Activated CD4-positive, alpha-beta memory T cell treated with anti-CD3 and anti-CD28 coated beads for 36 hours (primary cell): Measurements from ENCODE around the gene ZNF30. TPM values are rescaled to one million over a fixed set of nuclear protein-coding genes. Genes with fewer than 3 reads are reported as not detected.

Experiments
- CTCF ChIA-PET: fragments of 350-600 bp; sonication (Branson Sonifier 250); formaldehyde crosslinking; loops from one replicate; lab custom pipeline; 2021; ENCODE audit warnings: antibody characterized with exemption, inconsistent platforms; lab: Charles Lee
- POLR2A ChIA-PET: fragments of 350-600 bp; sonication (Branson Sonifier 250); formaldehyde crosslinking; loops from one replicate; lab custom pipeline; 2021; ENCODE audit warnings: antibody characterized with exemption; lab: Charles Lee
- DNase-seq: peaks from one replicate; pipeline ENCODE4 v3.0.0-alpha.2; 2020
- H3K27ac Mint-ChIP-seq: one replicate; pipeline ENCODE4 v1.8.0; 2021; ENCODE audit warnings: mixed read lengths
- H3K27me3 Mint-ChIP-seq: one replicate; pipeline ENCODE4 v1.8.0; 2021; ENCODE audit warnings: mixed read lengths
- H3K36me3 Mint-ChIP-seq: one replicate; pipeline ENCODE4 v1.8.0; 2021; ENCODE audit warnings: mixed read lengths
- H3K4me1 Mint-ChIP-seq: one replicate; pipeline ENCODE4 v1.8.0; 2021; ENCODE audit warnings: low read depth, mixed read lengths
- H3K4me3 Mint-ChIP-seq: one replicate; pipeline ENCODE4 v1.8.0; 2021; ENCODE audit warnings: mild to moderate bottlenecking, mixed read lengths
- H3K9me3 Mint-ChIP-seq: one replicate; pipeline ENCODE4 v1.8.0; 2021; ENCODE audit warnings: mixed read lengths
- intact Hi-C: fragments of 100-400 bp; cut with micrococcal nuclease; formaldehyde crosslinking; loops from one replicate; pipeline ENCODE4 v1.15.1; 2023
- total RNA-seq, 2 experiments: library from RNA; stranded (reverse); gene quantifications; one replicate each; pipeline ENCODE4 v1.2.3, GENCODE V29; 2021

ZNF30 gene
- total RNA-seq, 2 experiments from 2014 or later: 3.7 to 4.2 TPM

- Mint-ChIP-seq H3K36me3 (peaks cover 6% of the 10 kb centered on the region), H3K9me3 (no peaks in the 10 kb centered on the region), H3K4me1 (peaks cover 8% of the 10 kb centered on the region), H3K27ac (no peak overlapping the region), H3K4me3 (no peak overlapping the region), H3K27me3 (peaks cover 2% of the 10 kb centered on the region)
- ChIA-PET POLR2A (no interaction called here), CTCF (no interaction called here)
- intact Hi-C loops: loop anchor here (5.0 kb wide), 1 partner anchor 37 kb away; the partner anchor contains the start of gene ZNF792
- DNase-seq: no peak
Measured at GRCh38 chr19:34925278-34925855, 1.3 kb upstream of the ZNF30 start.

GRCh38 chr19:34926361-34926684 lies 380 bp upstream of the ZNF30 start:
- no peak overlapping the region for H3K27ac Mint-ChIP-seq
- H3K4me1 Mint-ChIP-seq: peaks cover 8% of the 10 kb centered on the region
- intact Hi-C loops: loop anchor here (5.0 kb wide), 1 partner anchor 36 kb away; the partner anchor contains the start of gene ZNF792
- CTCF ChIA-PET: interaction anchor here (0.7 to 1.5 kb wide), 4 partner anchors 46 to 118 kb away, joined by 3 to 4 read pairs (median 4); no protein-coding TSS in a partner anchor
- H3K36me3 Mint-ChIP-seq: peaks cover 9% of the 10 kb centered on the region
- H3K27me3 Mint-ChIP-seq: peaks cover 2% of the 10 kb centered on the region
- DNase-seq: no peak
- POLR2A ChIA-PET: interaction anchor here (1.0 to 1.1 kb wide), 2 partner anchors 19 to 249 kb away, joined by 3 to 4 read pairs; partner anchors contain the start of gene ZNF302
- no peaks in the 10 kb centered on the region for H3K9me3 Mint-ChIP-seq
- peak overlapping the region; percentile 89 for H3K4me3 Mint-ChIP-seq

- ChIA-PET CTCF (no interaction called here), POLR2A (no interaction called here)
- Mint-ChIP-seq H3K4me1 (peaks cover 3% of the 10 kb centered on the region), H3K27ac (no peak overlapping the region), H3K27me3 (no peaks in the 10 kb centered on the region), H3K4me3 (no peak overlapping the region), H3K9me3 (peaks cover 4% of the 10 kb centered on the region), H3K36me3 (peaks cover 49% of the 10 kb centered on the region)
- no peak for DNase-seq
- intact Hi-C loops: no loop called here
Measured at GRCh38 chr19:34932494-34932893, 5.8 kb downstream of the ZNF30 start.

- POLR2A ChIA-PET: interaction anchor here (1.1 kb wide), 1 partner anchor 9 kb away, joined by 3 read pairs; the partner anchor contains the start of gene ZNF30
- no peaks in the 10 kb centered on the region for H3K4me1 Mint-ChIP-seq
- H3K27ac Mint-ChIP-seq: no peak overlapping the region
- H3K9me3 Mint-ChIP-seq: peaks cover 19% of the 10 kb centered on the region
- no peak overlapping the region for H3K4me3 Mint-ChIP-seq
- intact Hi-C loops: no loop called here
- H3K27me3 Mint-ChIP-seq: no peaks in the 10 kb centered on the region
- DNase-seq: no peak
- CTCF ChIA-PET: no interaction called here
- peaks cover 58% of the 10 kb centered on the region for H3K36me3 Mint-ChIP-seq
Measured at GRCh38 chr19:34936184-34936583, 9.5 kb downstream of the ZNF30 start.

- no peaks in the 10 kb centered on the region for H3K4me1 Mint-ChIP-seq
- peaks cover 45% of the 10 kb centered on the region for H3K9me3 Mint-ChIP-seq
- ChIA-PET CTCF (no interaction called here), POLR2A (no interaction called here)
- H3K27ac Mint-ChIP-seq: no peak overlapping the region
- no peaks in the 10 kb centered on the region for H3K27me3 Mint-ChIP-seq
- DNase-seq: no peak
- intact Hi-C loops: no loop called here
- H3K4me3 Mint-ChIP-seq: no peak overlapping the region
- H3K36me3 Mint-ChIP-seq: peaks cover 65% of the 10 kb centered on the region
Measured at GRCh38 chr19:34938886-34939285, 12.2 kb downstream of the ZNF30 start.

GRCh38 chr19:34943861-34944573 lies 17.3 kb downstream of the ZNF30 start:
- ChIA-PET POLR2A (no interaction called here), CTCF (no interaction called here)
- Mint-ChIP-seq H3K36me3 (peaks cover 57% of the 10 kb centered on the region), H3K9me3 (peaks cover 77% of the 10 kb centered on the region), H3K27ac (no peak overlapping the region), H3K4me1 (no peaks in the 10 kb centered on the region), H3K4me3 (no peak overlapping the region), H3K27me3 (no peaks in the 10 kb centered on the region)
- intact Hi-C loops: no loop called here
- DNase-seq: no peak

- ChIA-PET POLR2A (interaction anchor here (0.6 kb wide), 1 partner anchor 56 kb away, joined by 3 read pairs; no protein-coding TSS in a partner anchor), CTCF (interaction anchor here (1.1 kb wide), 1 partner anchor 14 kb away, joined by 3 read pairs; no protein-coding TSS in a partner anchor)
- H3K27ac Mint-ChIP-seq: no peak overlapping the region
- no peak overlapping the region for H3K4me3 Mint-ChIP-seq
- no peaks in the 10 kb centered on the region for H3K4me1 Mint-ChIP-seq
- peaks cover 70% of the 10 kb centered on the region for H3K36me3 Mint-ChIP-seq
- intact Hi-C loops: no loop called here
- no peaks in the 10 kb centered on the region for H3K27me3 Mint-ChIP-seq
- H3K9me3 Mint-ChIP-seq: peaks cover 85% of the 10 kb centered on the region
- no peak for DNase-seq
Measured at GRCh38 chr19:34953092-34953491, 26.4 kb downstream of the ZNF30 start.

GRCh38 chr19:34957830-34958751 lies 31.4 kb downstream of the ZNF30 start:
- CTCF ChIA-PET: no interaction called here
- no peak overlapping the region for H3K27ac Mint-ChIP-seq
- POLR2A ChIA-PET: no interaction called here

GRCh38 chr19:34959021-34959420 lies 32.3 kb downstream of the ZNF30 start:
- CTCF ChIA-PET: no interaction called here

More at GRCh38 chr19:34957830-34958751, 31.4 kb downstream of the ZNF30 start:
- intact Hi-C loops: no loop called here
- Mint-ChIP-seq H3K4me3 (no peak overlapping the region), H3K36me3 (peaks cover 90% of the 10 kb centered on the region), H3K27me3 (no peaks in the 10 kb centered on the region), H3K4me1 (peaks cover 22% of the 10 kb centered on the region), H3K9me3 (peaks cover 92% of the 10 kb centered on the region)
- DNase-seq: no peak

GRCh38 chr19:34960103-34960805 lies 33.6 kb downstream of the ZNF30 start:
- no peak overlapping the region for H3K4me3 Mint-ChIP-seq
- H3K4me1 Mint-ChIP-seq: peaks cover 26% of the 10 kb centered on the region
- POLR2A ChIA-PET: no interaction called here
- H3K27ac Mint-ChIP-seq: no peak overlapping the region
- H3K9me3 Mint-ChIP-seq: peaks cover 75% of the 10 kb centered on the region
- peaks cover 78% of the 10 kb centered on the region for H3K36me3 Mint-ChIP-seq
- H3K27me3 Mint-ChIP-seq: no peaks in the 10 kb centered on the region
- DNase-seq: no peak
- intact Hi-C loops: loop anchor here (5.0 kb wide), 1 partner anchor 33 kb away; the partner anchor contains the start of gene ZNF30
- CTCF ChIA-PET: no interaction called here

More at GRCh38 chr19:34959021-34959420, 32.3 kb downstream of the ZNF30 start:
- DNase-seq: no peak
- Mint-ChIP-seq H3K27me3 (no peaks in the 10 kb centered on the region), H3K4me1 (peaks cover 24% of the 10 kb centered on the region), H3K36me3 (peaks cover 83% of the 10 kb centered on the region), H3K4me3 (no peak overlapping the region), H3K9me3 (peaks cover 84% of the 10 kb centered on the region), H3K27ac (no peak overlapping the region)
- POLR2A ChIA-PET: no interaction called here
- intact Hi-C loops: no loop called here

- intact Hi-C loops: loop anchor here (5.0 kb wide), 1 partner anchor 34 kb away; the partner anchor contains the start of gene ZNF30
- Mint-ChIP-seq H3K4me1 (peaks cover 26% of the 10 kb centered on the region), H3K27me3 (no peaks in the 10 kb centered on the region), H3K9me3 (peaks cover 74% of the 10 kb centered on the region), H3K36me3 (peaks cover 74% of the 10 kb centered on the region), H3K4me3 (no peak overlapping the region), H3K27ac (peak overlapping the region; percentile 16)
- no peak for DNase-seq
- ChIA-PET CTCF (no interaction called here), POLR2A (no interaction called here)
Measured at GRCh38 chr19:34960940-34961679, 34.4 kb downstream of the ZNF30 start.
